SJSA1 (cell line): Measurements from ENCODE around the gene FAM83D. TPM values are rescaled to one million over a fixed set of nuclear protein-coding genes. Genes with fewer than 3 reads are reported as not detected.

Source experiments
- DNase-seq, 2 experiments: peaks; one replicate each; pipeline ENCODE4 v3.0.0-alpha.2; 2015 to 2020; ENCODE audit warnings: low spot score in 2 of 2, low read depth in 1 of 2
- H3K27ac ChIP-seq: fragments of 250-450 bp; sonication (Bioruptor Pico); 2 replicates; pipeline ENCODE4 v1.5.1; 2020; ENCODE audit warnings: mild to moderate bottlenecking, moderate library complexity
- H3K27me3 ChIP-seq: fragments of 250-450 bp; sonication (Bioruptor Pico); replicated peaks from 2 replicates; pipeline ENCODE4 v1.5.1; 2020; ENCODE audit warnings: mild to moderate bottlenecking, moderate library complexity
- H3K36me3 ChIP-seq: fragments of 250-450 bp; sonication (Bioruptor Pico); 2 replicates; pipeline ENCODE4 v1.5.1; 2020; ENCODE audit warnings: mild to moderate bottlenecking
- H3K4me1 ChIP-seq: fragments of 250-450 bp; sonication (Bioruptor Pico); replicated peaks from 2 replicates; pipeline ENCODE4 v1.6.1; 2021; ENCODE audit warnings: mild to moderate bottlenecking
- H3K4me3 ChIP-seq: fragments of 250-450 bp; sonication (Bioruptor Pico); 2 replicates; pipeline ENCODE4 v1.5.1; 2020; ENCODE audit warnings: mild to moderate bottlenecking
- H3K9me3 ChIP-seq: fragments of 250-450 bp; sonication (Bioruptor Pico); replicated peaks from 2 replicates; pipeline ENCODE4 v1.5.1; 2020; ENCODE audit warnings: mild to moderate bottlenecking
- total RNA-seq: library from RNA; depleted of rRNA; stranded (reverse); fragments of >200 nt; shearing (Covaris generic); gene quantifications from 2 replicates; pipeline ENCODE4 v1.2.3, GENCODE V29; 2014

The FAM83D gene
- total RNA-seq, 1 experiment from 2014 or later: 71.4 TPM

GRCh38 chr20:38905375-38905774 is 20.8 kb upstream of the FAM83D start:
- Histone ChIP-seq H3K4me1 (no peaks in the 10 kb centered on the region), H3K9me3 (no peaks in the 10 kb centered on the region; the same call in 1 of the 2 replicates), H3K27me3 (peaks cover 18% of the 10 kb centered on the region), H3K4me3 (no peak overlapping the region), H3K36me3 (no peaks in the 10 kb centered on the region), H3K27ac (no peak overlapping the region)
- no peak for DNase-seq

- Histone ChIP-seq H3K36me3 (no peaks in the 10 kb centered on the region), H3K9me3 (no peaks in the 10 kb centered on the region; the same call in 1 of the 2 replicates), H3K27me3 (peaks cover 9% of the 10 kb centered on the region), H3K4me1 (no peaks in the 10 kb centered on the region), H3K27ac (no peak overlapping the region), H3K4me3 (no peak overlapping the region)
- no peak for DNase-seq
Measured at GRCh38 chr20:38907918-38908677, 18.1 kb upstream of the FAM83D start.

- no peaks in the 10 kb centered on the region for H3K9me3 ChIP-seq
- no peak overlapping the region for H3K27ac ChIP-seq
- no peaks in the 10 kb centered on the region for H3K36me3 ChIP-seq
- DNase-seq: no peak
- peaks cover 51% of the 10 kb centered on the region for H3K27me3 ChIP-seq
- no peaks in the 10 kb centered on the region for H3K4me1 ChIP-seq
- no peak overlapping the region for H3K4me3 ChIP-seq
Measured at GRCh38 chr20:38915355-38915754, 10.9 kb upstream of the FAM83D start.

GRCh38 chr20:38917657-38918056 is 8.6 kb upstream of the FAM83D start:
- H3K4me3 ChIP-seq: no peak overlapping the region
- H3K27me3 ChIP-seq: peaks cover 61% of the 10 kb centered on the region
- H3K36me3 ChIP-seq: no peaks in the 10 kb centered on the region
- no peaks in the 10 kb centered on the region for H3K4me1 ChIP-seq
- DNase-seq: no peak
- no peaks in the 10 kb centered on the region for H3K9me3 ChIP-seq
- H3K27ac ChIP-seq: no peak overlapping the region

GRCh38 chr20:38918172-38918571 is 8.0 kb upstream of the FAM83D start:
- Histone ChIP-seq H3K27ac (no peak overlapping the region), H3K9me3 (no peaks in the 10 kb centered on the region)

GRCh38 chr20:38919683-38920082 is 6.5 kb upstream of the FAM83D start:
- Histone ChIP-seq H3K9me3 (no peaks in the 10 kb centered on the region), H3K27ac (no peak overlapping the region), H3K27me3 (peaks cover 55% of the 10 kb centered on the region), H3K4me1 (no peaks in the 10 kb centered on the region), H3K4me3 (no peak overlapping the region), H3K36me3 (no peaks in the 10 kb centered on the region)
- no peak for DNase-seq

More at GRCh38 chr20:38918172-38918571, 8.0 kb upstream of the FAM83D start:
- no peak for DNase-seq
- Histone ChIP-seq H3K4me3 (no peak overlapping the region), H3K36me3 (no peaks in the 10 kb centered on the region), H3K27me3 (peaks cover 58% of the 10 kb centered on the region), H3K4me1 (no peaks in the 10 kb centered on the region)

GRCh38 chr20:38920411-38920810 is 5.8 kb upstream of the FAM83D start:
- no peaks in the 10 kb centered on the region for H3K36me3 ChIP-seq
- H3K27ac ChIP-seq: no peak overlapping the region
- peaks cover 51% of the 10 kb centered on the region for H3K27me3 ChIP-seq
- no peaks in the 10 kb centered on the region for H3K4me1 ChIP-seq
- H3K9me3 ChIP-seq: no peaks in the 10 kb centered on the region
- no peak overlapping the region for H3K4me3 ChIP-seq
- DNase-seq: no peak

- Histone ChIP-seq H3K27ac (no peak overlapping the region), H3K4me3 (no peak overlapping the region), H3K9me3 (no peaks in the 10 kb centered on the region), H3K27me3 (peaks cover 51% of the 10 kb centered on the region), H3K36me3 (no peaks in the 10 kb centered on the region), H3K4me1 (no peaks in the 10 kb centered on the region)
- DNase-seq: no peak
Measured at GRCh38 chr20:38920851-38921250, 5.4 kb upstream of the FAM83D start.

GRCh38 chr20:38924718-38925117 is 1.5 kb upstream of the FAM83D start:
- Histone ChIP-seq H3K27me3 (peaks cover 17% of the 10 kb centered on the region; the same call in 1 of the 2 replicates), H3K9me3 (0 out of 2 replicates have a peak, but pooled peaks cover 4% of the 10 kb centered on the region), H3K36me3 (peaks cover 26% of the 10 kb centered on the region), H3K4me3 (no peak overlapping the region), H3K27ac (no peak overlapping the region), H3K4me1 (peaks cover 19% of the 10 kb centered on the region)
- no peak for DNase-seq

GRCh38 chr20:38926934-38927616 is 858 bp downstream of the FAM83D start:
- Histone ChIP-seq H3K36me3 (peaks cover 46% of the 10 kb centered on the region), H3K4me3 (peak overlapping the region; percentile 88), H3K4me1 (peaks cover 23% of the 10 kb centered on the region), H3K27me3 (no peaks in the 10 kb centered on the region), H3K9me3 (0 out of 2 replicates have a peak, but pooled peaks cover 4% of the 10 kb centered on the region), H3K27ac (peak overlapping the region; percentile 74)
- peak in 1 of 2 experiments; percentile 38 for DNase-seq

- Histone ChIP-seq H3K4me1 (peaks cover 23% of the 10 kb centered on the region), H3K27ac (no peak overlapping the region), H3K27me3 (no peaks in the 10 kb centered on the region), H3K4me3 (peak overlapping the region; percentile 88), H3K36me3 (peaks cover 54% of the 10 kb centered on the region), H3K9me3 (0 out of 2 replicates have a peak, but pooled peaks cover 4% of the 10 kb centered on the region)
- no peak for DNase-seq
Measured at GRCh38 chr20:38927902-38928578, 1.8 kb downstream of the FAM83D start.

GRCh38 chr20:38930242-38930569 is 4.0 kb downstream of the FAM83D start:
- Histone ChIP-seq H3K27ac (no peak overlapping the region), H3K4me1 (peaks cover 28% of the 10 kb centered on the region), H3K36me3 (peaks cover 61% of the 10 kb centered on the region), H3K9me3 (0 out of 2 replicates have a peak, but pooled peaks cover 4% of the 10 kb centered on the region), H3K4me3 (no peak overlapping the region), H3K27me3 (no peaks in the 10 kb centered on the region)
- no peak for DNase-seq

- H3K27me3 ChIP-seq: no peaks in the 10 kb centered on the region
- DNase-seq: no peak
- H3K9me3 ChIP-seq: no peaks in the 10 kb centered on the region
- peaks cover 67% of the 10 kb centered on the region for H3K36me3 ChIP-seq
- peaks cover 28% of the 10 kb centered on the region for H3K4me1 ChIP-seq
- H3K27ac ChIP-seq: no peak overlapping the region
- H3K4me3 ChIP-seq: no peak overlapping the region
Measured at GRCh38 chr20:38931984-38932383, 5.8 kb downstream of the FAM83D start.
